Suprapubic skin (tissue), 4 donors: ENCODE data around the gene IMMT. TPM values are rescaled to one million over a fixed set of nuclear protein-coding genes. Genes with fewer than 3 reads are reported as not detected.

Experiments
- DNase-seq, 2 donors: peaks; one replicate each; pipeline ENCODE4 v3.0.0-alpha.2; 2019; ENCODE audit warnings: low spot score in 2 of 2
- H3K27ac ChIP-seq: fragments of 200-600 bp; sonication (generic); one replicate; pipeline ENCODE4 v1.5.1; 2019
- H3K27me3 ChIP-seq: fragments of 200-600 bp; sonication (generic); one replicate; pipeline ENCODE4 v1.5.1; 2019
- H3K36me3 ChIP-seq: fragments of 200-600 bp; sonication (generic); one replicate; pipeline ENCODE4 v1.5.1; 2019
- H3K4me1 ChIP-seq: fragments of 200-600 bp; sonication (generic); one replicate; pipeline ENCODE4 v1.5.1; 2019
- H3K4me3 ChIP-seq: fragments of 200-600 bp; sonication (generic); one replicate; pipeline ENCODE4 v1.5.1; 2019; ENCODE audit warnings: mild to moderate bottlenecking
- H3K9me3 ChIP-seq: fragments of 200-600 bp; sonication (generic); one replicate; pipeline ENCODE4 v1.5.1; 2019
- EP300 ChIP-seq: sonication (generic); formaldehyde crosslinking; IDR thresholded peaks from one replicate; pipeline ENCODE4 v1.6.1; 2017; ENCODE audit warnings: antibody characterized with exemption
- POLR2A ChIP-seq, 2 donors: fragments of 450-650 bp; IDR thresholded peaks; one replicate each; pipeline ENCODE4 v1.6.1; 2017; ENCODE audit warnings: antibody characterized with exemption in 2 of 2, mild to moderate bottlenecking in 2 of 2, moderate library complexity in 2 of 2
- POLR2AphosphoS5 ChIP-seq, 3 donors: sonication (generic); formaldehyde crosslinking; IDR thresholded peaks; one replicate each; pipeline ENCODE4 v1.6.1; 2017; ENCODE audit warnings: antibody characterized with exemption in 3 of 3
- WGBS: methylation state at CpG from one replicate; pipeline ENCODE4 v1.1.5; 2018; 5-methylcytosine and 5-hydroxymethylcytosine counted together
- total RNA-seq, 4 donors: library from RNA; depleted of rRNA; stranded (reverse); fragments of >200 nt; gene quantifications; one replicate each; pipeline ENCODE4 v1.1.0, GENCODE V29; 2016
- TF ChIP-seq, protein P1 (sequence below), 2 donors: fragments of 200-600 bp in 1 of 2; fragments of 450-650 bp in 1 of 2; sonication (generic) in 1 of 2; IDR thresholded peaks; one replicate each; pipeline ENCODE4 v1.5.1; 2016 to 2019; ENCODE audit warnings: antibody characterized with exemption in 2 of 2, mild to moderate bottlenecking in 1 of 2, moderate library complexity in 1 of 2

IMMT gene
- total RNA-seq, 4 donors from 2014 or later, result 39.5 to 73.2 (median 46.7) TPM

DNA sequence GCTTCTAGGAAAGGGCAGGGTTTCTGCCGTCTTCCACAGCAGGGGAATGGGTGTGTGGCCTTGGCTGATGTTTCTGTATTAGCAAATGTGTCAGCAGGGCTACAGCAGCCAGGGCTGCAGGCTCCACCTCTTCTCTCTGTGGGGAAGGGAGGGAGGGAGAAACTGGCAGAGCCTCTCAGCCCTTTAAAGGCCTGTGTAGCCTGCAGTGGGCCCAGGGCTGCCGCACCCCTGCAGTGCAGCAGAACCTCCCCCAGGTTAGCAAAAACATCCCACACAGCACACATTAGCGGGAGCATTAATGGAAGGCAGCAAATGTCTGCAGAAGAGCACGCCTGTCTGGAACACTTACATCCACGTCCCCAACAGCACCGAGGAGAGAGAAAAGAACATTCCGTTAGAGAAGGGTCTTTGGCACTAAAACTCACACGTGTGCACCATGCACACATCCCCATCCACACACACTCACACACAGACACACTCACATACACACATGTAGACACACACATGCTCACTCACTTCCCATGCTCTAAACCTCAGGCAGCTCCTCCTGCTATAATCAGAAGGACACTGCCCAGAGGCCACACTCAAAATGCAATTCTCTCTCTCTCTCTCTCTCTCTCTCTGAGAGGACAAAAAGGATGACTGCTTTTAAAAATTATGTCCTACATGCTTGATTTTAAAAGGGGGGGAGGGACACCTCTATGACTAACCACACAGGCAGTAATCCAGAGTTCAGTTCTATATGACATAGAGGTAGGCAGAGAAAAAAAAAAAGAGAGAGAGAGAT, 28.1 kb upstream of the IMMT start:
- TF ChIP-seq POLR2A (IDR thresholded peaks at IDR 0.05), result no peak
- TF ChIP-seq POLR2AphosphoS5 (IDR thresholded peaks at IDR 0.05), result no peak
- TF ChIP-seq, protein P1, sequence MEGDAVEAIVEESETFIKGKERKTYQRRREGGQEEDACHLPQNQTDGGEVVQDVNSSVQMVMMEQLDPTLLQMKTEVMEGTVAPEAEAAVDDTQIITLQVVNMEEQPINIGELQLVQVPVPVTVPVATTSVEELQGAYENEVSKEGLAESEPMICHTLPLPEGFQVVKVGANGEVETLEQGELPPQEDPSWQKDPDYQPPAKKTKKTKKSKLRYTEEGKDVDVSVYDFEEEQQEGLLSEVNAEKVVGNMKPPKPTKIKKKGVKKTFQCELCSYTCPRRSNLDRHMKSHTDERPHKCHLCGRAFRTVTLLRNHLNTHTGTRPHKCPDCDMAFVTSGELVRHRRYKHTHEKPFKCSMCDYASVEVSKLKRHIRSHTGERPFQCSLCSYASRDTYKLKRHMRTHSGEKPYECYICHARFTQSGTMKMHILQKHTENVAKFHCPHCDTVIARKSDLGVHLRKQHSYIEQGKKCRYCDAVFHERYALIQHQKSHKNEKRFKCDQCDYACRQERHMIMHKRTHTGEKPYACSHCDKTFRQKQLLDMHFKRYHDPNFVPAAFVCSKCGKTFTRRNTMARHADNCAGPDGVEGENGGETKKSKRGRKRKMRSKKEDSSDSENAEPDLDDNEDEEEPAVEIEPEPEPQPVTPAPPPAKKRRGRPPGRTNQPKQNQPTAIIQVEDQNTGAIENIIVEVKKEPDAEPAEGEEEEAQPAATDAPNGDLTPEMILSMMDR (IDR thresholded peaks at IDR 0.05), result no peak
- TF ChIP-seq EP300, result no peak
- 31% methylated on average over 7 of the region's 8 CpGs for WGBS
- DNase-seq, result no peak
- Histone ChIP-seq H3K4me1 (peaks cover 39% of the 10 kb centered on the region), H3K9me3 (no peaks in the 10 kb centered on the region), H3K36me3 (no peaks in the 10 kb centered on the region), H3K4me3 (no peak overlapping the region), H3K27me3 (no peaks in the 10 kb centered on the region), H3K27ac (no peak overlapping the region)

DNA sequence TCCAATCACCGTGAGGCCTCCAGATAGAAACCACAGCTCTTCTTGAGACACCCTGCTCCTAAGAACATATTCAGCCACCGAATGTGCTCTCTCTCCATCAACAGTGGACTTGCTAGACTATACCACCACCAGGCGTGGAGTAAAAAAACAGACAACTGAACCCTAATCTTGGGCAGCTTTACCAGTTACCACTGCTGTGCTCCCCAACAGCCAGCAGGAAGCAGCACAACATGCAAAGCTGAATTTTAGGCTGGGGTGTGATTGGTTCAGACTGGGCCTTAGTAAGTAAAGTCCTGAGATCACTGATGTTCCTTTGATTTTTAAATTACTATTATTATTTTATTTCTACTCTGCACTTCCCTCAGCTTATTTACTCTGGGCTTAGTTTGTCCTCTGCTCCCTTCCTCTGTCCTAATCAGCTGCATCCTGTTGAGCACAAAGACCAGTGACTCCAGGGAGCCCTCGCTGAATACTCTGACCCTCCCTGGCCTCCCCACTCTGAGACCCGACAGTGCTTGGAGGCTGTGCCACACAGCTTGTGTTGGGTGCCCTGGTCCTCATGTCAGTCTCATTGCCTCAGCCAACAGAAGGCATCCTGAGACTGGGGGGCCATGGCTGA, 25.9 kb upstream of the IMMT start:
- Histone ChIP-seq H3K4me1 (peaks cover 46% of the 10 kb centered on the region), H3K9me3 (no peaks in the 10 kb centered on the region), H3K27me3 (no peaks in the 10 kb centered on the region), H3K27ac (no peak overlapping the region), H3K4me3 (no peak overlapping the region), H3K36me3 (no peaks in the 10 kb centered on the region)
- TF ChIP-seq, protein P1 (IDR thresholded peaks at IDR 0.05), result peak; percentile 50 to 76
- no peak for TF ChIP-seq EP300
- no peak for TF ChIP-seq POLR2A (IDR thresholded peaks at IDR 0.05)
- no peak for DNase-seq
- WGBS, result 63% methylated on average over 5 of the region's 5 CpGs

DNA sequence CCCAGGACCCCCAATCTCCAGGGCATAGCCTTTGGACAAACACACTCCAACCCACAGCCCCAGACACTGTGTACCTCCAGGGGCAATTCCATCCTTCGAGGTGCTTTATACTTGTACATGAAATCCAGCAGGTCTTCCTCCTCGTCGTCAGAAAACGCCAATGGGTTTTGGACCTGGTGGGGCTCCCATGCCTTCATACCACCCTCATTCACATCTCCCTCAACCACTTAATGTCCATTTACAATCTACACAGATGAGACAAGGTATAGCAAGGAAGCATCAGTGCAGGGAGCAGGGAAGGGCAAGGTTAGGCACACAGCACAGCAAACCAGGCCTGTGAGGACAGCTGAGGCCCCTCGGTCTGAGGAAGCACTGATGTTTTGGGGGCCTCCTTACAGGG, 24.6 kb upstream of the IMMT start:
- no peak overlapping the region for H3K27ac ChIP-seq
- H3K36me3 ChIP-seq, result no peaks in the 10 kb centered on the region
- H3K9me3 ChIP-seq, result no peaks in the 10 kb centered on the region
- TF ChIP-seq POLR2AphosphoS5 (IDR thresholded peaks at IDR 0.05) (no peak), EP300 (no peak), POLR2A (IDR thresholded peaks at IDR 0.05) (no peak)
- TF ChIP-seq, protein P1 (IDR thresholded peaks at IDR 0.05), result no peak
- no peak overlapping the region for H3K4me3 ChIP-seq
- WGBS, result 83% methylated on average over 5 of the region's 5 CpGs
- H3K27me3 ChIP-seq, result no peaks in the 10 kb centered on the region
- DNase-seq, result no peak
- peaks cover 37% of the 10 kb centered on the region for H3K4me1 ChIP-seq

DNA sequence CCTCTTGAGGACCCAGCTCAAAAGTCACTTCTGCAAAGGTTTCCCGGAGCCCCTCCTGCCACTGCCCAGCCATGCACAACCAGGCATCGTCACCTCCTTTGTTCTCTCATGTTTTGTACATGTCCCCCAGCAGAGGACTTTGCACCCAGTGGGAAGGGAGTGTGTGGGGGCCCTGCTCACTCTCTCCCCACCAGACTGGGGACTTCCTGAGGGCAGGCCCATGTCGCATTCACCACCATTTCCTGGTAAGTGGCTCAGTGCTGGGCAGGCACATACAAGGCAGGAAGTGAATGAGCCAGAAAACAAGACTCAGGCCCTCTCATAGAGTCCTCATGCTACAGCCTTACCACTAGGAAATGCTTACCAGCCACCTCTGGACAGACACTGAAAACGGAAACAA, 22.9 kb upstream of the IMMT start:
- peaks cover 19% of the 10 kb centered on the region for H3K4me1 ChIP-seq
- H3K27me3 ChIP-seq, result no peaks in the 10 kb centered on the region
- no peaks in the 10 kb centered on the region for H3K9me3 ChIP-seq
- 95% methylated on average over 4 of the region's 4 CpGs for WGBS
- DNase-seq, result no peak
- no peak for TF ChIP-seq POLR2A (IDR thresholded peaks at IDR 0.05)
- H3K4me3 ChIP-seq, result no peak overlapping the region
- H3K36me3 ChIP-seq, result peaks cover 12% of the 10 kb centered on the region
- no peak overlapping the region for H3K27ac ChIP-seq

DNA sequence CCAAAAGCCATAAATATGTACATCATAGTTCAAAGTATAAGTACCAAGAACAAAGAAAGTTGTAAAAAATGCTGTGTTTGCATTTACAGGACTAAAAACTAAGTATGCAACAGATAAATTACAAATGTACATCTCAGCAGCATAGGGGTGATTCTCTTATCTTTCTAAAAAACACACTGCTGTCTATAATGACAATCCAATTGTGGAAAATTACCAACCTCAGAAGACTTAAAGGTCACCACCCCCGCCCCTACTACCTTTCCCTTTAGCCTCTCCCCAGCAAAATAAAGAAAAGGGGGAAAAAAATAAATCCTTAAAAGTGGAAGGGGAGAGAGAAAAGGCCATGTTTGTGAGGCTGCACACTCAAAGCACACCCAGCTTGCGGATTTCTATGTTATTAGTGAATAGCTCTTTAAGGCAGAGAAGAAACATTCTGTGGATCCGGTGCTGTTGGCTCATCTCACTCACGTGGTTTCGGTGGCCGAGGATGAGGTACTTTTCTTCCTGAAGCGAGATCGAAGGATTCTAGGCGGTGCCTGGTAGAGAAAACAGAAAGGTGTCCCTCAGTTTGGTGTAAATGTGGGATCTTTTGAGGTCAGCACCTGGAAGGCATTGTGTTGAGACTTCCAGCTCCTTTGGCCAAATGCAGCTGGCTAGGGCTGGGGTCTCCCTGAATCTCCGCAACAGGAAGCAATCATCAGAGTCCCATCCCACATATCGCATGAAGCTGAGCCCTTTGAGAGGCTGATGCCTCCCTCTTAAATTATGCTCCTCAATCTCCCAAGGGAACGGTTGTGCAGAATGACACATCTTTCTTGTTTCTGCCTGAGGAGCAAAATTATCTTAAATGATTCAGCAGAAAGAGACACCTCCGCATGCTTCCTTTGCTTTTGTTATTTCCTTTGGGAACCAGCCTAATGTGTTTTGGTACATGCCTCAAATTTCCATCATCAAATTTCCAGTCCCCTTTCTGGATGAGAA, 21.6 kb upstream of the IMMT start:
- no peaks in the 10 kb centered on the region for H3K9me3 ChIP-seq
- H3K4me3 ChIP-seq, result peak overlapping the region; percentile 5
- peaks cover 8% of the 10 kb centered on the region for H3K4me1 ChIP-seq
- H3K36me3 ChIP-seq, result peaks cover 21% of the 10 kb centered on the region
- no peak for TF ChIP-seq EP300
- TF ChIP-seq, protein P1 (IDR thresholded peaks at IDR 0.05), result no peak
- TF ChIP-seq POLR2AphosphoS5 (IDR thresholded peaks at IDR 0.05), result no peak
- no peak for TF ChIP-seq POLR2A (IDR thresholded peaks at IDR 0.05)
- no peak overlapping the region for H3K27ac ChIP-seq
- H3K27me3 ChIP-seq, result no peaks in the 10 kb centered on the region
- 58% methylated on average over 13 of the region's 13 CpGs for WGBS
- DNase-seq, result no peak
